Ovary (tissue), 9 donors: ENCODE data around the gene FUCA1. TPM values are rescaled to one million over a fixed set of nuclear protein-coding genes. Genes with fewer than 3 reads are reported as not detected.
"Not testable (repeated sequence)": the region's sequence is repeated elsewhere in the genome, so short reads cannot be mapped to it uniquely, and the experiment has no call there.

Source experiments
- DNase-seq, 5 donors: peaks; one replicate each; pipeline ENCODE4 v3.0.0-alpha.2; 2019 to 2020
- H3K27ac ChIP-seq, 2 donors: fragments of 200-600 bp; one replicate each; pipeline versions ENCODE4 v1.5.1 to v1.8.0; 2019 to 2022
- H3K27me3 ChIP-seq: fragments of 200-600 bp; one replicate; pipeline ENCODE4 v1.8.0; 2022
- H3K36me3 ChIP-seq: fragments of 200-600 bp; sonication (generic); one replicate; pipeline ENCODE4 v1.5.1; 2019
- H3K4me1 ChIP-seq: one replicate; pipeline ENCODE4 v1.8.1; 2013; ENCODE audit warnings: mild to moderate bottlenecking, moderate library complexity; ENCODE audit not compliant: insufficient read depth
- H3K4me3 ChIP-seq: fragments of 200-600 bp; sonication (generic); one replicate; pipeline ENCODE4 v1.5.1; 2017
- H3K9me3 ChIP-seq, 2 donors: fragments of 200-600 bp in 1 of 2; sonication (generic) in 1 of 2; one replicate each; pipeline versions ENCODE4 v1.5.1 to v1.8.1; 2013 to 2019; ENCODE audit warnings: mild to moderate bottlenecking in 1 of 2, moderate library complexity in 1 of 2
- CTCF ChIP-seq, 3 donors: fragments of 450-650 bp in 2 of 3; fragments of 200-600 bp in 1 of 3; IDR thresholded peaks; one replicate each; pipeline versions ENCODE4 v1.5.1 to v1.8.0; 2016 to 2022; ENCODE audit warnings: antibody characterized with exemption in 3 of 3, mild to moderate bottlenecking in 1 of 3
- EP300 ChIP-seq: sonication (generic); formaldehyde crosslinking; IDR thresholded peaks from one replicate; pipeline ENCODE4 v1.6.1; 2017; ENCODE audit warnings: antibody characterized with exemption
- POLR2A ChIP-seq: fragments of 450-650 bp; IDR thresholded peaks from one replicate; pipeline ENCODE4 v1.6.1; 2017; ENCODE audit warnings: antibody characterized with exemption, mild to moderate bottlenecking, moderate library complexity
- WGBS, 3 donors: extraction: QIAGEN DNeasy Blood & Tissue Kit in 1 of 3; methylation state at CpG; one replicate each; pipeline versions ENCODE4 v1.1.5 to v1.1.7; 2013 to 2017; 5-methylcytosine and 5-hydroxymethylcytosine counted together
- intact Hi-C, 4 donors: fragments of 100-400 bp; cut with DNase I; formaldehyde crosslinking; loops; one replicate each; pipeline versions ENCODE4 v1.11.0 to v1.15.1; 2022 to 2023
- polyA plus RNA-seq, 2 donors: library from polyadenylated mRNA; stranded (reverse); fragments of 200-250 nt in 1 of 2; fragments of 350-450 nt in 1 of 2; fragmentation: Illumina TruSeq in 1 of 2; extraction: RNeasy Lipid Tissue Mini Kit (QIAGEN cat#74804) in 1 of 2; gene quantifications; one replicate each; pipeline ENCODE4 v1.2.3, GENCODE V29; 2013 to 2014
- total RNA-seq, 7 donors: library from RNA; depleted of rRNA in 2 of 7; stranded (reverse); fragments of >200 nt in 2 of 7; fragmentation: NEBNext Ultra II Directional in 3 of 7; extraction: Animal tissue kit (Norgen Biotek cat#: 25700) in 3 of 7; gene quantifications; one replicate each; pipeline versions ENCODE4 v1.1.0 to v1.2.4, GENCODE V29; 2016 to 2023
- donor health status: DM: no; HTN: no; CAD: no; lungs with moderate emphysema.
- donor health status: DM: no; HTN: no; CAD: no.
- donor health status: Bipolar disorder and iron deficiency.
- donor health status: DM: yes; HTN: yes; CAD: no.
- donor health status: DM: no; HTN: no; CAD: no.
- donor health status: DM: yes; HTN: yes; CAD: no.

Gene FUCA1
- total and polyA plus RNA-seq, 9 donors: 21.7 to 112 (median 25.6) TPM

GRCh38 chr1:23836037-23836436 is 32.1 kb downstream of the FUCA1 start:
- TF ChIP-seq EP300 (no peak), CTCF (IDR thresholded peaks at IDR 0.05) (no peak), POLR2A (no peak)
- peaks cover 2% of the 10 kb centered on the region for H3K4me1 ChIP-seq
- WGBS, 3 donors: 77 to 86% (median 79%) methylated on average over 3 of the region's 3 CpGs
- no peak overlapping the region for H3K27ac ChIP-seq
- no peak overlapping the region for H3K4me3 ChIP-seq
- H3K9me3 ChIP-seq: no peaks in the 10 kb centered on the region
- H3K36me3 ChIP-seq: no peaks in the 10 kb centered on the region
- intact Hi-C loops: no loop called here
- no peaks in the 10 kb centered on the region for H3K27me3 ChIP-seq
- no peak for DNase-seq

GRCh38 chr1:23834156-23834555 is 33.9 kb downstream of the FUCA1 start:
- H3K4me1 ChIP-seq, H3K9me3 ChIP-seq, H3K27ac ChIP-seq, H3K4me3 ChIP-seq, DNase-seq, H3K36me3 ChIP-seq, H3K27me3 ChIP-seq, intact Hi-C loops: not testable (repeated sequence)
- WGBS, 3 donors: 78 to 81% (median 79%) methylated on average over 6 of the region's 6 CpGs

- Histone ChIP-seq H3K4me3 (no peak overlapping the region), H3K9me3 (no peaks in the 10 kb centered on the region), H3K27ac (no peak overlapping the region), H3K36me3 (no peaks in the 10 kb centered on the region), H3K4me1 (peaks cover 3% of the 10 kb centered on the region), H3K27me3 (no peaks in the 10 kb centered on the region)
- WGBS, 3 donors: 80 to 86% (median 81%) methylated on average over 1 of the region's 1 CpG
- no peak for DNase-seq
- intact Hi-C loops: no loop called here
- no peak for TF ChIP-seq CTCF (IDR thresholded peaks at IDR 0.05)
- no peak for TF ChIP-seq POLR2A
- no peak for TF ChIP-seq EP300
Measured at GRCh38 chr1:23827717-23828116, 40.4 kb downstream of the FUCA1 start.

- intact Hi-C loops: not testable (repeated sequence)
Measured at GRCh38 chr1:23826590-23826989, 41.5 kb downstream of the FUCA1 start.

GRCh38 chr1:23825762-23826522 is 42.1 kb downstream of the FUCA1 start:
- Histone ChIP-seq H3K27ac (peak overlapping the region in 1 of 2 donors; percentile 75), H3K36me3 (no peaks in the 10 kb centered on the region), H3K9me3 (no peaks in the 10 kb centered on the region), H3K4me3 (peak overlapping the region; percentile 74), H3K27me3 (no peaks in the 10 kb centered on the region), H3K4me1 (peaks cover 3% of the 10 kb centered on the region)
- intact Hi-C loops: no loop called here
- no peak for DNase-seq
- no peak for TF ChIP-seq POLR2A
- TF ChIP-seq EP300: no peak
- no peak for TF ChIP-seq CTCF (IDR thresholded peaks at IDR 0.05)
- 51 to 66% (median 59%) methylated on average over 24 of the region's 24 CpGs for WGBS, 3 donors

More at GRCh38 chr1:23826590-23826989, 41.5 kb downstream of the FUCA1 start:
- WGBS, 3 donors: 95% methylated on average over 13 of the region's 13 CpGs
- not testable (repeated sequence) for H3K27me3 ChIP-seq, H3K9me3 ChIP-seq, H3K4me1 ChIP-seq, H3K36me3 ChIP-seq, H3K27ac ChIP-seq, DNase-seq, H3K4me3 ChIP-seq
